HL-60 (cell line): Measurements from ENCODE around the gene ABL1.
"Not testable (repeated sequence)": the region's sequence is repeated elsewhere in the genome, so short reads cannot be mapped to it uniquely, and the experiment has no call there.

Experiments used
- DNase-seq, 2 experiments: peaks; one replicate each; pipeline ENCODE4 v3.0.0-alpha.2; 2010 to 2020; ENCODE audit warnings: low read depth in 1 of 2, low spot score in 1 of 2
- H3K27ac ChIP-seq: fragments of 250-450 bp; sonication (Bioruptor Pico); replicated peaks from 2 replicates; pipeline ENCODE4 v1.5.1; 2020; ENCODE audit warnings: mild to moderate bottlenecking, moderate library complexity
- H3K27me3 ChIP-seq: fragments of 250-450 bp; sonication (Bioruptor Pico); 2 replicates; pipeline ENCODE4 v1.5.1; 2021; ENCODE audit warnings: mild to moderate bottlenecking, moderate library complexity; ENCODE audit not compliant: insufficient read depth, poor library complexity, severe bottlenecking
- H3K4me3 ChIP-seq: replicated peaks from 2 replicates; pipeline ENCODE4 v1.5.1; 2011; ENCODE audit warnings: mild to moderate bottlenecking, control low read depth, low read length; ENCODE audit not compliant: insufficient read depth
- CTCF ChIP-seq: IDR thresholded peaks from one replicate; pipeline ENCODE4 v1.5.1; 2011; ENCODE audit warnings: low read length, control low read depth, inconsistent platforms; ENCODE audit not compliant: insufficient read depth
- GABPA ChIP-seq: IDR thresholded peaks from 2 replicates; pipeline ENCODE4 v1.6.1; 2012; ENCODE audit warnings: low read depth
- POLR2AphosphoS5 ChIP-seq: IDR thresholded peaks from 2 replicates; pipeline ENCODE4 v1.6.1; 2012; ENCODE audit warnings: low read depth
- SPI1 ChIP-seq: IDR thresholded peaks from 2 replicates; pipeline ENCODE4 v1.6.1; 2012; ENCODE audit warnings: low read depth, mild to moderate bottlenecking, borderline replicate concordance
- TF ChIP-seq, protein P1 (sequence below): IDR thresholded peaks from 2 replicates; pipeline ENCODE4 v1.6.1; 2012; ENCODE audit warnings: low read depth; ENCODE audit not compliant: insufficient replicate concordance

ABL1 gene

GRCh38 chr9:130906735-130907416, 71.8 kb downstream of the ABL1 start:
- no peaks in the 10 kb centered on the region for H3K27me3 ChIP-seq
- no peak overlapping the region for H3K27ac ChIP-seq
- TF ChIP-seq, protein P1, sequence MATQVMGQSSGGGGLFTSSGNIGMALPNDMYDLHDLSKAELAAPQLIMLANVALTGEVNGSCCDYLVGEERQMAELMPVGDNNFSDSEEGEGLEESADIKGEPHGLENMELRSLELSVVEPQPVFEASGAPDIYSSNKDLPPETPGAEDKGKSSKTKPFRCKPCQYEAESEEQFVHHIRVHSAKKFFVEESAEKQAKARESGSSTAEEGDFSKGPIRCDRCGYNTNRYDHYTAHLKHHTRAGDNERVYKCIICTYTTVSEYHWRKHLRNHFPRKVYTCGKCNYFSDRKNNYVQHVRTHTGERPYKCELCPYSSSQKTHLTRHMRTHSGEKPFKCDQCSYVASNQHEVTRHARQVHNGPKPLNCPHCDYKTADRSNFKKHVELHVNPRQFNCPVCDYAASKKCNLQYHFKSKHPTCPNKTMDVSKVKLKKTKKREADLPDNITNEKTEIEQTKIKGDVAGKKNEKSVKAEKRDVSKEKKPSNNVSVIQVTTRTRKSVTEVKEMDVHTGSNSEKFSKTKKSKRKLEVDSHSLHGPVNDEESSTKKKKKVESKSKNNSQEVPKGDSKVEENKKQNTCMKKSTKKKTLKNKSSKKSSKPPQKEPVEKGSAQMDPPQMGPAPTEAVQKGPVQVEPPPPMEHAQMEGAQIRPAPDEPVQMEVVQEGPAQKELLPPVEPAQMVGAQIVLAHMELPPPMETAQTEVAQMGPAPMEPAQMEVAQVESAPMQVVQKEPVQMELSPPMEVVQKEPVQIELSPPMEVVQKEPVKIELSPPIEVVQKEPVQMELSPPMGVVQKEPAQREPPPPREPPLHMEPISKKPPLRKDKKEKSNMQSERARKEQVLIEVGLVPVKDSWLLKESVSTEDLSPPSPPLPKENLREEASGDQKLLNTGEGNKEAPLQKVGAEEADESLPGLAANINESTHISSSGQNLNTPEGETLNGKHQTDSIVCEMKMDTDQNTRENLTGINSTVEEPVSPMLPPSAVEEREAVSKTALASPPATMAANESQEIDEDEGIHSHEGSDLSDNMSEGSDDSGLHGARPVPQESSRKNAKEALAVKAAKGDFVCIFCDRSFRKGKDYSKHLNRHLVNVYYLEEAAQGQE: no peak
- TF ChIP-seq GABPA (no peak), POLR2AphosphoS5 (no peak), CTCF (no peak), SPI1 (no peak)
- DNase-seq: no peak
- no peak overlapping the region for H3K4me3 ChIP-seq

DNA sequence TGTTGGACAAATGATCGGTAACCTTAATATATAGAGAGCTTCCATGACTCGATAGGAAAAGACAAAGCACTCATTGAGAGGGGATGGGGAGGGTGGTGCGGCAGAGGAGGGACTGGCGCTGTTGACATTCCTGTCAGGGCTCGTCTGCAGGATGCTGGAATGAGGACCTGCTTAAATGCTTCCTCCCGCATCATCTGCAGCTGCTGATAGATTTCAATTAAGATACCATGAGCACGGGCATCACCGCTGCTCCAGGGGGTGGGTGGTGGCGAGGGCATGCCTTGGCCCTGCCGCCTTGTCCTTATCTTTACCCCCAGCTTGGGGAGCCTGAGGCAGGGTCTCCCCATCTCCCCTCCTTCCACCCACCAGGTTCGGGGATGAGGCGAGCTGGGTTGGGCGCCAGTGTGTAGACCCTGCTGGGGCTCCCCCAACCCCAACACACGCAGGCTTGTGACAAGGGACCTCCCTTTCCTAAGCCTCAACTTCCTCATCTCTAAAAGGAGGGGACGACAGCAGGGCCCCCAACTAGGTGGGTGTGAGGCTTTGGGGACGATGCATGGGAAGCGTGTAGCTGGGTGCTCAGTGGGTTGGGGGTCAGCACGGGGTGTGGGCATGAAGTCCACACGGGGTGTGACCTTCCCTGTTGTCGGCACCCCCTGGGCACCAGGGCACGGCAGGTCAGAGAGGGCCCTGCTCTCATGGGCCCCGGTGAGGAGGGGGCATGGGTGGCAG, 73.3 kb downstream of the ABL1 start:
- no peak for DNase-seq
- no peak overlapping the region for H3K27ac ChIP-seq
- no peak overlapping the region for H3K4me3 ChIP-seq
- no peaks in the 10 kb centered on the region for H3K27me3 ChIP-seq
- no peak for TF ChIP-seq SPI1
- no peak for TF ChIP-seq POLR2AphosphoS5
- TF ChIP-seq, protein P1: no peak
- TF ChIP-seq CTCF: no peak
- TF ChIP-seq GABPA: no peak

DNA sequence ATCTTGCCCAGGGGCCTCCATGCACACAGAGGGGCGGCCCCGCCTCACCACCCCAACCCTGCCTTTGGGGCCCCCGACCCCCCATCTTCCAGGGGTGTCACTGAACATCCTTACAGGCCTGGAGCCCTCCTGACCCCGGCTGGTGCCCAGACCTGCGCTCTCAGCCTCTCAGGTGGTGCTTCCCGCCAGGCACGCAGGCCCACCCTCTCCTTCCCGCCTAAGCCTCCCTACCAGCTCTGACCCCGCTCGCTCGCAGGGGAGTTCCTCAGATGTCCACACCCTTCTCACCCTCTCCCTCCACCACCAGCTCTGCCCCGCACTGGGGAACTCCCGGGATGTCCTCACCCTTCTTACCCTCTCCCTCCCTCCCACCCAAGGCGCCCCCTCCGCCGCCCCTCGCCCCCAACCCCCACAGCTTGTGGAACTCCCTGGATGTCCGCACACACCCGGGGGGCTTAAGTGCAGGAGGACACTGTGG, 73.9 kb downstream of the ABL1 start:
- TF ChIP-seq POLR2AphosphoS5 (no peak), SPI1 (no peak), CTCF (no peak), GABPA (no peak)
- TF ChIP-seq, protein P1: no peak
- no peaks in the 10 kb centered on the region for H3K27me3 ChIP-seq
- H3K4me3 ChIP-seq: no peak overlapping the region
- no peak overlapping the region for H3K27ac ChIP-seq
- no peak for DNase-seq

GRCh38 chr9:130910041-130910440, 75.0 kb downstream of the ABL1 start:
- H3K27me3 ChIP-seq, DNase-seq, H3K4me3 ChIP-seq, H3K27ac ChIP-seq: not testable (repeated sequence)

DNA sequence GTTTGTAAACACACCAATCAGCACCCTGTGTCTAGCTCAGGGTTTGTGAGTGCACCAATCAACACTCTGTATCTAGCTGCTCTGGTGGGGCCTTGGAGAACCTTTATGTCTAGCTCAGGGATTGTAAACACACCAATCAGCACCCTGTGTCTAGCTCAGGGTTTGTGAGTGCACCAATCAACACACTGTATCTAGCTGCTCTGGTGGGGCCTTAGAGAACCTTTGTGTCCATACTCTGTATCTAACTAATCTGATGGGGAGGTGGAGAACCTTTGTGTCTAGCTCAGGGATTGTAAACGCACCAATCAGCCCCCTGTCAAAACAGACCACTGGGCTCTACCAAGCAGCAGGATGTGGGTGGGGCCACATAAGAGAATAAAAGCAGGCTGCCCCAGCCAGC, 75.6 kb downstream of the ABL1 start:
- not testable (repeated sequence) for H3K27ac ChIP-seq, DNase-seq, H3K27me3 ChIP-seq

More for the DNA sequence above, 75.6 kb downstream of the ABL1 start:
- H3K4me3 ChIP-seq: not testable (repeated sequence)
